HepG2 (cell line): ENCODE results near the gene SGSH.

Source experiments
- FOSL2 ChIP-seq: sonication (generic); formaldehyde crosslinking; IDR thresholded peaks from 2 replicates; pipeline ENCODE4 v1.4.0; 2020; ENCODE audit warnings: missing genetic modification reagents
- HDAC6 ChIP-seq: fragments of 200-600 bp; sonication (generic); IDR thresholded peaks from 2 replicates; pipeline ENCODE4 v1.7.0; 2017; ENCODE audit warnings: mild to moderate bottlenecking, antibody characterized with exemption, low read length, low read depth
- JUND ChIP-seq: sonication (generic); formaldehyde crosslinking; IDR thresholded peaks from 2 replicates; pipeline ENCODE4 v1.8.0; 2022; ENCODE audit warnings: mild to moderate bottlenecking, missing genetic modification reagents
- KDM6A ChIP-seq: IDR thresholded peaks from 2 replicates; pipeline ENCODE4 v1.6.1; 2016; ENCODE audit warnings: low read depth
- MED1 ChIP-seq: sonication (generic); formaldehyde crosslinking; IDR thresholded peaks from 2 replicates; pipeline ENCODE4 v1.4.0; 2020; ENCODE audit warnings: missing genetic modification reagents
- MLLT10 ChIP-seq: sonication (generic); formaldehyde crosslinking; IDR thresholded peaks from 2 replicates; pipeline ENCODE4 v1.4.0; 2020; ENCODE audit warnings: missing genetic modification reagents
- RBM22 ChIP-seq: fragments of 200-400 bp; formaldehyde crosslinking; optimal IDR thresholded peaks from 2 replicates; pipeline ENCODE3; 2017; ENCODE audit warnings: mild to moderate bottlenecking, low read length, moderate library complexity
- SMC3 ChIP-seq: IDR thresholded peaks from 2 replicates; pipeline ENCODE4 v1.6.1; 2011; ENCODE audit warnings: low read length, improper control_type of control experiment
- SP4 ChIP-seq: sonication (generic); formaldehyde crosslinking; IDR thresholded peaks from 2 replicates; pipeline ENCODE4 v1.8.1; 2023; ENCODE audit warnings: mild to moderate bottlenecking, missing genetic modification reagents
- ZFY ChIP-seq: sonication (generic); formaldehyde crosslinking; IDR thresholded peaks from 2 replicates; pipeline ENCODE4 v1.4.0; 2020; ENCODE audit warnings: missing genetic modification reagents
- ZNF766 ChIP-seq: sonication (generic); formaldehyde crosslinking; IDR thresholded peaks from 2 replicates; pipeline ENCODE4 v1.5.0; 2020; ENCODE audit warnings: missing genetic modification reagents, borderline replicate concordance
- ZNF792 ChIP-seq: IDR thresholded peaks from 2 replicates; pipeline ENCODE4 v1.6.1; 2016
- TF ChIP-seq, protein P1 (sequence below), 2 experiments: IDR thresholded peaks; 2 replicates each; pipeline ENCODE4 v1.6.1; 2011 to 2012; ENCODE audit warnings: low read length in 2 of 2, borderline replicate concordance in 1 of 2, low read depth in 1 of 2, mild to moderate bottlenecking in 1 of 2, moderate library complexity in 1 of 2
- TF ChIP-seq, protein P2 (sequence below): sonication (generic); formaldehyde crosslinking; IDR thresholded peaks from 2 replicates; pipeline ENCODE4 v1.4.0; 2020; ENCODE audit warnings: missing genetic modification reagents, borderline replicate concordance

DNA sequence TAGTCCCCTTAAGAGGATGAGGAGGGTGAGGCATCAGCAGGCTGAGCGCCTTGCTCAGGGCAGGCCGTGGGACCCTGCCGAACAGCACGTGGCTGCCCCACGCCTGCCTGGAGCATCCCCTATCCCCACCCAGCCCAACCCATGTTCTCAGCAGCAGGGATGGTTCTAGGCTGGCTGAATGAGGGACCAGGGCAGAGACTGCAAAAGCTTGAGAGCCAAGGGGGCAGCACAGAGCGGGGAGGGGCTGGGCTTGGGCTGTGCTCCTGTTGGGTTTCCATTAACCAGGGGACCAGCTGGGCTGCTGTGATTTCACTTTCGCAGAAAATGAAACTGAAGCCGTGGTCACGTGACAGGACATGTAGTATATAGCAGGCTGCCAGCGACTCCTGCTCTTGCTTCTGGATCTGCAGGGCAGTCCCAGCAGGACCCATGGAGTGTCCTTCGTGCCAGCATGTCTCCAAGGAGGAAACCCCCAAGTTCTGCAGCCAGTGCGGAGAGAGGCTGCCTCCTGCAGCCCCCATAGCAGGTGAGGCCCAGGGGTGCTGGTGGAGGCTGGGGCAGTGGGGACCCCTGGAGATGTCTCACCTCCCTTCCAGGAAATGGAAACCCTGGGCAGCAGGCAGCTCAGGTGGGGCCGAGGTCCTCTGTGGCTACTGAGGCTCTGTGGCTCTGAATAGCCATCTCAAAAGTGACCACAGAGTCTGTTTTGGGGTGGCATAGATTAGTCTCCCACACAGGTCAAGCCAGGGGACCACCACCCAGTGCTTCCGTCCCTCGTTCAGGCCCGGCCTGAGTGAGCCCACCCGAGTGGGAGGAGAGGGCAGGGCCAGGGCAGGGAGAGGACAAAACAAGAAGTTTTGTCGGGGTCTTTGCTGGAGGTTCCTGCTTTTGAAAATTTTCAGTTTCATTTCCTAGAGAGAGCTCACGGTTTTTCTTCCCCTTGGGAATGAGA lies 43.4 kb upstream of the SGSH start:
- TF ChIP-seq ZNF766 = peak; percentile 84; the same call in 1 of the 2 replicates
- peak; percentile 43; the same call in 1 of the 2 replicates for TF ChIP-seq MED1 (CRISPR knock-in tag)
- peak; percentile 56 for TF ChIP-seq ZFY
- peak; percentile 43; the same call in 1 of the 2 replicates for TF ChIP-seq FOSL2
- no peak for TF ChIP-seq JUND (CRISPR knock-in tag)
- TF ChIP-seq, protein P1, sequence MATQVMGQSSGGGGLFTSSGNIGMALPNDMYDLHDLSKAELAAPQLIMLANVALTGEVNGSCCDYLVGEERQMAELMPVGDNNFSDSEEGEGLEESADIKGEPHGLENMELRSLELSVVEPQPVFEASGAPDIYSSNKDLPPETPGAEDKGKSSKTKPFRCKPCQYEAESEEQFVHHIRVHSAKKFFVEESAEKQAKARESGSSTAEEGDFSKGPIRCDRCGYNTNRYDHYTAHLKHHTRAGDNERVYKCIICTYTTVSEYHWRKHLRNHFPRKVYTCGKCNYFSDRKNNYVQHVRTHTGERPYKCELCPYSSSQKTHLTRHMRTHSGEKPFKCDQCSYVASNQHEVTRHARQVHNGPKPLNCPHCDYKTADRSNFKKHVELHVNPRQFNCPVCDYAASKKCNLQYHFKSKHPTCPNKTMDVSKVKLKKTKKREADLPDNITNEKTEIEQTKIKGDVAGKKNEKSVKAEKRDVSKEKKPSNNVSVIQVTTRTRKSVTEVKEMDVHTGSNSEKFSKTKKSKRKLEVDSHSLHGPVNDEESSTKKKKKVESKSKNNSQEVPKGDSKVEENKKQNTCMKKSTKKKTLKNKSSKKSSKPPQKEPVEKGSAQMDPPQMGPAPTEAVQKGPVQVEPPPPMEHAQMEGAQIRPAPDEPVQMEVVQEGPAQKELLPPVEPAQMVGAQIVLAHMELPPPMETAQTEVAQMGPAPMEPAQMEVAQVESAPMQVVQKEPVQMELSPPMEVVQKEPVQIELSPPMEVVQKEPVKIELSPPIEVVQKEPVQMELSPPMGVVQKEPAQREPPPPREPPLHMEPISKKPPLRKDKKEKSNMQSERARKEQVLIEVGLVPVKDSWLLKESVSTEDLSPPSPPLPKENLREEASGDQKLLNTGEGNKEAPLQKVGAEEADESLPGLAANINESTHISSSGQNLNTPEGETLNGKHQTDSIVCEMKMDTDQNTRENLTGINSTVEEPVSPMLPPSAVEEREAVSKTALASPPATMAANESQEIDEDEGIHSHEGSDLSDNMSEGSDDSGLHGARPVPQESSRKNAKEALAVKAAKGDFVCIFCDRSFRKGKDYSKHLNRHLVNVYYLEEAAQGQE (IDR thresholded peaks at IDR 0.05; ENCODE audit: borderline replicate concordance in 1 of 2, low read depth in 1 of 2, low read length in 2 of 2) = peak in 1 of 2 experiments; percentile 49; a peak in 1 of 4 replicates
- peak; percentile 87 for TF ChIP-seq ZNF792 (CRISPR knock-in tag)
- TF ChIP-seq, protein P2, sequence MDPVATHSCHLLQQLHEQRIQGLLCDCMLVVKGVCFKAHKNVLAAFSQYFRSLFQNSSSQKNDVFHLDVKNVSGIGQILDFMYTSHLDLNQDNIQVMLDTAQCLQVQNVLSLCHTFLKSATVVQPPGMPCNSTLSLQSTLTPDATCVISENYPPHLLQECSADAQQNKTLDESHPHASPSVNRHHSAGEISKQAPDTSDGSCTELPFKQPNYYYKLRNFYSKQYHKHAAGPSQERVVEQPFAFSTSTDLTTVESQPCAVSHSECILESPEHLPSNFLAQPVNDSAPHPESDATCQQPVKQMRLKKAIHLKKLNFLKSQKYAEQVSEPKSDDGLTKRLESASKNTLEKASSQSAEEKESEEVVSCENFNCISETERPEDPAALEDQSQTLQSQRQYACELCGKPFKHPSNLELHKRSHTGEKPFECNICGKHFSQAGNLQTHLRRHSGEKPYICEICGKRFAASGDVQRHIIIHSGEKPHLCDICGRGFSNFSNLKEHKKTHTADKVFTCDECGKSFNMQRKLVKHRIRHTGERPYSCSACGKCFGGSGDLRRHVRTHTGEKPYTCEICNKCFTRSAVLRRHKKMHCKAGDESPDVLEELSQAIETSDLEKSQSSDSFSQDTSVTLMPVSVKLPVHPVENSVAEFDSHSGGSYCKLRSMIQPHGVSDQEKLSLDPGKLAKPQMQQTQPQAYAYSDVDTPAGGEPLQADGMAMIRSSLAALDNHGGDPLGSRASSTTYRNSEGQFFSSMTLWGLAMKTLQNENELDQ (CRISPR knock-in tag) = no peak
- no peak for TF ChIP-seq HDAC6
- no peak for TF ChIP-seq SMC3
- TF ChIP-seq KDM6A (CRISPR knock-in tag) = no peak
- TF ChIP-seq MLLT10 = no peak
- peak; percentile 73 for TF ChIP-seq RBM22
- 0 out of 2 replicates have a peak, but pooled peaks have one; percentile 44 for TF ChIP-seq SP4
